ENCODE data around the gene IRF5.
"Not testable (repeated sequence)": the region's sequence is repeated elsewhere in the genome, so short reads cannot be mapped to it uniquely, and the experiment has no call there.

The IRF5 gene

DNA sequence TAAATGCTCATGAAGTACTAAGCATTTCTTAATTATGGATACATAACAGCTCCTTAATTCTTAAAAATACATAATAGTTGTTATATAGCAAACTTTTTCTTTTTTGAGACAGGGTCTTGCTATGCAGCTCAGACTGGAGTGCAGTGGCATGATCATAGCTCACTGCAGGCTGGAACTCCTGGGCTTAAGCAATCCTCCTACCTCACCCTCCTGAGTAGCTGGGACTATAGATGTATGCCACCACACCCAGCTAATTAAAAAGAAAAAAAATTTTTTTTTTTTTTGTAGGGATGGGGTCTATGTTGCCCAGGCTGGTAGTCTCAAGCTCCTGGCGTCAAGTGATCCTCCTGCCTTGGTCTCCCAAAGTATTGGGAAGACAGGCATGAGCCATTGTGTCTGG, 30.9 kb downstream of the IRF5 start:
- no peak for DNase-seq

DNA sequence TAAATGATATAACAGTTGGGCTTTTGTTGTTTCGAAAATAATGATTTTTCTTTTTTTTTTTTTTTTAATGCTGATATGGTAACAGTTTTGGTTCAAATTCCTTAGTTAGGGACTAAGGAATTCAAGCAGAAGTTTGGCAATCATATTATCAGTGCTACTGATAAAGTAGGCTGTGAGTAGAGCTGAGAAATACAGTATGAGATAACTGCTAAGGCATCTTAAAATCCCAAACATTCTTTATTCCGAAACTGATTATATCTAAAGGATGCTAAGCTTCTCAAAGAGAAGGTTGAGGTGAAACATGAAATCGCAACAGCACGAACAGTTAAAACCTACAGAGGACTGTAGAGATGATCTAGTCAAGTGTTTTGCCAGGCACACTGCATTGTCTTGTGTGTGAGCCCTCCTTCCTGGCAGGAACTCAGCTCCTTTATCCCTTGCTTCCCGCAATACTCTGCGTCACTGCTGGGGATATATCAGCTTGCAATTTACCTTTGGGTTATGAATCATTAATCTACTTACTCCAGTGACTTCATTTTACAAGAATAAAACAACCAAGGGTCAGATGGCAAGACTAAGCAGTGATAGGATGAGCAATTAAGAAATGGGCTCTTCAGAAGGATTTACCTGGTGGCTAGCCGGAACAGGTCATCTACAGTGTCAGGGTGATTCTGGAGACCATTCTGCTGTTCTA, 36.7 kb downstream of the IRF5 start:
- no peak for DNase-seq

DNA sequence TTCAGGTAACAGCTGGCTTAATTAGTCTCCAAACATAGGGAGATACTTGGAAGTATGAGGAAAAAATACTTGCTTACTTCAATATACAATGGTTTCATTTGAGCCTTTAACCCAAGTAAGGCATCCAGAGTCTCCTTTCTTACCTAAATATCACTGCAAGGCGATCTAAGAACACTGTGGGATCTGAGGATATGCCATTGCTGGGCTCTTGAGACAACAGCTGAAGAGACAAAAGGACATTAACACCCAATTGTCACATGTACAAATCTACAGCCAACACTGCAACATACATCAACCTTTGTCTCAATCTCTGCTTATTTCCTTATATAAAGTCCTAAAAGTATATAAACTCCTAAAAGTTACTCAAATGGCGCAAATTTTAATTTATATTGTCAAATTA, 44.4 kb downstream of the IRF5 start:
- DNase-seq = no peak

DNA sequence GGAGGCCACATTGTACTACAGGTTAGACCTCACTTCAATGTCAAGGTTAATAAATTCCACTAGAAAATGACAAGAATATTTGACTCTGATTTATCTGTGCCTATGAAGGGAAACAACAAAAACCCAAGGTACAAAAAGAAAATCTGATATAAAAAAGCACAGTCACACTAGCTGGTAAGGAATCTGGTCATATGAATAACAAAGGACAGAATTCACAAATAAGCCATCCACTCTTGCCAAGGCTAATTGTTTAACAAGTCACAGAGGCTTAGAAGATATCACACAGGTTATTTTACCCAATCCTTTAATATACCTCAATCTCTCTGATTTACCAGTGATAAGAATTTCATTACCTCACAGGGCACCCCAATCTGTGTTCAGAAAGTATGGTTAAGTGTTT, 47.9 kb downstream of the IRF5 start:
- no peak for DNase-seq

DNA sequence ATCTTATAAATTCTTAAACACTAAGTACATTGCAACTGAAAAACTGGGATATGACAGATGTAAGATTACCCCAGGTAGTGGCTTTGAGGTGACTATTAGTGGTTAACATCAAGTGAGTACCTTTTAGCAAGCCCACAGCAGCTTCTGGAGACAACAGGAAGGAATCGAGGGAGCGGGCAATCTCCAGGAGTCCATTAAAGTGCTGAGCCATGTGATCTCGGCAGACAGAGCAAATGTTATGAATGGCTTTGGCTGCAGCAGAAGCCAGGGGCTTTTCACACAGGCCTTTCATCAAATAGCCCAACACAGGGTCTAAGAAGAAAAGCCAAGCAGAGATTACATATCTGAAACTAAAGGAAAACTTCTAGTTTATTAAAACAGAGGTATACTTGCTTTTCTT, 48.9 kb downstream of the IRF5 start:
- no peak for DNase-seq

DNA sequence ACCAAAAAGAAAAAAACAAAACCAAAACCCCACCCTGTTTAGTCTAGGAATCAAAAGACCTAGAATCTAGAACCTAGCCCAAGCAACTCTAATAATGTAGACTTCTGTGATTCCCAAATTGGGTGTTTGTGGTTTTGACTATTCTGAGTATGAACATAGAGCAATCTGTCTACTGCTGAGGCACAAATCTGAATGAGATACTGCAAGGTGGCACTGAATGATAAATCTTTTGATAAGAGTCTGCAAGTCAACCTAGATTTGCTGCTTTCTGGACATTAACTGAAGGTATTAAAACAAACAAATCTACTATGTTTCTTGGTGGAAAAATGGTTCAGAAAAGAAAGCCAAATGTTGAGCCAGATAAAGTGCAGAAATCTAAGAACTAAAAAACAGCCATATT, 50.6 kb downstream of the IRF5 start:
- no peak for DNase-seq

DNA sequence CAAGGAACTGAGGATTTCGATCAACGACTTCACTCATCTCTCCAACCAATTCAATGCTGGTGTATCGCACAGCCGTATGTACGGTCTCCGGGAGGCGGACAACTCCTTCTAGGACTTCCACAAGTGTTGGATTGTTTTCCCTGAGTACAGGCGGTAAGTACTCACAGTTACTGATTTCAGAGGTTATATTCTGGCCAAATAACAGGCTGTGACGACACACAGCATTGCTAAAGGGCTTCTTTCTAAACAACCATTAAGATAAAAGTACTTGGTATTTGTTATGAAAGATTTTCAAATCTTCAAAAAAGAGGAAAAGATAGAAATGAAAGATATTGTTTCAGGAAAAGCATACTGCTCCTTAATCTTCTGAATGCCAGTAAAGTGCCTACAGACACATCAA, 52.2 kb downstream of the IRF5 start:
- DNase-seq = no peak

DNA sequence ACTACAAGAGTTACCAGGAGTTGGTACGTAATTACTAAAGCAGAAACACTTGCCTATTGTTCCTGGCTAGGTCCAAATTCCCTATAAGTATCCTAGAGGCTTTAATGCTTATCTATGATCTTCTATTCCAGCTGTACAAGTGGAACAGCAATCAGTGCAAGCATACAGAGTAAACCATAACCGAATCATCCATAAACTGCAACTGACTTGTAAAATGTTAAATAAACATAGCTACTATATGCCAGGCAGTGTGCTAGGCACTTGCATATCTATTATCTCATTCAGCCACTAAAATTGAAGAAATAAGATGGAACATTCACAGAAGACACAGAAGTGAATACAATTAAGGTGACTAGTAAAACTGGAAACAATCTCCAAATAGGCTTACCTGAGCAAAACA, 55.7 kb downstream of the IRF5 start:
- DNase-seq = no peak

DNA sequence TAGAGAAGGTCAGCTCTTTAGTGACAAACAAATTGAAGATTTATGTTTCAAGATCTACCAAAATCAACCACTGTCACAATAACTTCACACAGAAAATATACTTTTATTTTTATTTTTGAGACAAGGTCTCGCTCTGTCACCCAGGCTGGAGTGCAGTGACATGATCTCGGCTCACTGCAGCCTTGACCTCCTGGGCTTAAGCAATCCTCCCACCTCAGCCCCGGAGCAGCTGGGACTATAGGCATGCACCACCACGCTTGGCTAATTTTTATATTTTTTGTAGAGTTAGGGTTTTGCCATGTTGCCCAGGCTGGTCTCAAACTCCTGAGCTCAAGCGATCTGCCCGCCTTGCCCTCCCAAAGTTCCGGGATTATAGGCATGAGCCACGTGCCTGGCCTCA, 56.8 kb downstream of the IRF5 start:
- not testable (repeated sequence) for DNase-seq

DNA sequence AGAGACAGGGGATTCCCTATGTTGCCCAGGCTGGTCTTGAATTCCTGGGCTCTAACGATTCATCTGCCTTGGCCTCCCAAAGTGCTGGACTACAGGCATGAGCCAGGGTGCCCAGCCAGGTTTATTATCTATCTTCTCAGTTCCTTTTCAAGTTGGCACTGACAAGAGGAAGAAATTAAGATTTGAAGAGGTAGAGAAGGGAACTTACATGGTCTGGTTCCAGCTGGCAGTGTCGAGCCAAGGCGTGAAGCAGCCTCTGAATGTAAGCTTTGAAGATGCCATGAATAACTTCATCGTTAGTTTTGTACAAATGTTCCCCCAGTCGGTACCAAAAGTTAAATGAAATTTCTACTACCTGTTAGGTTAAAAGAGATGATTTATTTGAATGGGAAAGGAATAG, 59.5 kb downstream of the IRF5 start:
- DNase-seq = no peak

All from stimulated activated CD4-positive, alpha-beta T cell treated with anti-CD3 and anti-CD28 coated beads, Interleukin-4, amount 100 ng/mL, for 4 hours (primary cell).